Cardiac muscle cell (in vitro differentiated cells and primary cell): ENCODE data around the gene MLLT10. TPM values are rescaled to one million over a fixed set of nuclear protein-coding genes. Genes with fewer than 3 reads are reported as not detected.

Experiments used
- DNase-seq, 2 donors: peaks; one replicate each; pipeline versions ENCODE4 v3.0.0 to v3.0.0-alpha.2; 2010 to 2017; ENCODE audit warnings: low read depth in 1 of 2, low spot score in 1 of 2
- H3K27ac ChIP-seq: fragments of 200-600 bp; sonication (generic); 2 replicates; pipeline ENCODE4 v1.5.1; 2016
- H3K27me3 ChIP-seq: fragments of 200-600 bp; sonication (generic); 2 replicates; pipeline ENCODE4 v1.6.0; 2016; ENCODE audit warnings: control low read depth
- H3K36me3 ChIP-seq: fragments of 200-600 bp; sonication (generic); 2 replicates; pipeline ENCODE4 v1.5.1; 2016; ENCODE audit warnings: control low read depth
- H3K4me1 ChIP-seq: fragments of 200-600 bp; sonication (generic); 2 replicates; pipeline ENCODE4 v1.8.1; 2017; ENCODE audit warnings: low read depth, mild to moderate bottlenecking, mixed run types
- H3K4me3 ChIP-seq: fragments of 200-600 bp; sonication (generic); 2 replicates; pipeline ENCODE4 v1.5.1; 2016; ENCODE audit warnings: mild to moderate bottlenecking
- H3K9me3 ChIP-seq: fragments of 200-600 bp; sonication (generic); 2 replicates; pipeline ENCODE4 v1.5.1; 2017; ENCODE audit warnings: low read depth, mild to moderate bottlenecking, control low read depth
- CTCF ChIP-seq: IDR thresholded peaks from 2 replicates; pipeline ENCODE4 v1.5.1; 2012; ENCODE audit warnings: low read depth, mild to moderate bottlenecking, low read length
- polyA plus RNA-seq: library from polyadenylated mRNA; unstranded; fragments of >200 nt; fragmentation: Nextera tagmentation; extraction: Ambion mirVana; gene quantifications from 2 replicates; pipeline ENCODE4 v1.2.1, GENCODE V29; 2016
- total RNA-seq: library from RNA; depleted of rRNA; stranded (reverse); fragments of >200 nt; gene quantifications from 2 replicates; pipeline ENCODE4 v1.2.3, GENCODE V29; 2016

The MLLT10 gene
- total and polyA plus RNA-seq, 2 experiments from 2014 or later, result 38.4 to 40.6 TPM

- TF ChIP-seq CTCF, result no peak
- no peak for DNase-seq
- Histone ChIP-seq H3K27me3 (no peaks in the 10 kb centered on the region), H3K27ac (no peak overlapping the region), H3K9me3 (no peaks in the 10 kb centered on the region), H3K4me3 (no peak overlapping the region), H3K4me1 (peaks cover 20% of the 10 kb centered on the region), H3K36me3 (no peaks in the 10 kb centered on the region)
These were observed 222.7 kb downstream of the MLLT10 start for GRCh38 chr10:21756707-21757106.

GRCh38 chr10:21757185-21757901 is 223.3 kb downstream of the MLLT10 start:
- DNase-seq, result peak; percentile 17 to 45
- Histone ChIP-seq H3K27ac (peak overlapping the region; percentile 26), H3K9me3 (no peaks in the 10 kb centered on the region), H3K36me3 (no peaks in the 10 kb centered on the region), H3K4me3 (no peak overlapping the region), H3K4me1 (peaks cover 20% of the 10 kb centered on the region), H3K27me3 (no peaks in the 10 kb centered on the region)
- no peak for TF ChIP-seq CTCF

GRCh38 chr10:21758239-21758638 is 224.2 kb downstream of the MLLT10 start:
- H3K27me3 ChIP-seq, result no peaks in the 10 kb centered on the region
- no peaks in the 10 kb centered on the region for H3K9me3 ChIP-seq
- peaks cover 20% of the 10 kb centered on the region for H3K4me1 ChIP-seq
- no peak for DNase-seq
- no peak overlapping the region for H3K4me3 ChIP-seq
- H3K27ac ChIP-seq, result no peak overlapping the region
- no peak for TF ChIP-seq CTCF
- no peaks in the 10 kb centered on the region for H3K36me3 ChIP-seq

GRCh38 chr10:21758696-21759095 is 224.7 kb downstream of the MLLT10 start:
- H3K9me3 ChIP-seq, result no peaks in the 10 kb centered on the region
- TF ChIP-seq CTCF, result no peak
- no peak for DNase-seq
- peaks cover 20% of the 10 kb centered on the region for H3K4me1 ChIP-seq
- H3K27ac ChIP-seq, result no peak overlapping the region
- H3K4me3 ChIP-seq, result no peak overlapping the region
- no peaks in the 10 kb centered on the region for H3K36me3 ChIP-seq
- no peaks in the 10 kb centered on the region for H3K27me3 ChIP-seq

GRCh38 chr10:21759232-21759631 is 225.2 kb downstream of the MLLT10 start:
- no peak overlapping the region for H3K4me3 ChIP-seq
- H3K27me3 ChIP-seq, result no peaks in the 10 kb centered on the region

More at GRCh38 chr10:21759232-21759631, 225.2 kb downstream of the MLLT10 start:
- peaks cover 17% of the 10 kb centered on the region for H3K4me1 ChIP-seq
- no peaks in the 10 kb centered on the region for H3K36me3 ChIP-seq
- no peaks in the 10 kb centered on the region for H3K9me3 ChIP-seq
- H3K27ac ChIP-seq, result no peak overlapping the region
- no peak for TF ChIP-seq CTCF
- DNase-seq, result no peak
